ENCODE measurements around the gene HDAC4.

GRCh38 chr2:239307921-239308613 is 92.8 kb downstream of the HDAC4 start:
- TF ChIP-seq GATA2 (IDR thresholded peaks at IDR 0.05; ENCODE audit: low read depth, low read length) (no peak), GATA3 (IDR thresholded peaks at IDR 0.05; ENCODE audit: low read depth, low read length) (no peak)

Measured in SH-SY5Y (cell line).